ENCODE measurements around the gene MAEA. TPM values are rescaled to one million over a fixed set of nuclear protein-coding genes. Genes with fewer than 3 reads are reported as not detected.

The MAEA gene
- total and polyA plus RNA-seq, 10 of the 15 experiments (the other 5 are each of a cell fraction or from before 2014, with no cell fraction given): 3.6 to 67.1 (median 54.6) TPM

- Histone ChIP-seq H4K20me1 (ENCODE audit: control insufficient read depth, insufficient read depth) (peaks cover 1% of the 10 kb centered on the region; the same call in 1 of the 2 replicates), H3K4me3 (no peak overlapping the region), H2AFZ (ENCODE audit: control insufficient read depth, low read depth, low read length) (no peak overlapping the region), H3K79me2 (ENCODE audit: control insufficient read depth, insufficient read depth, low read length) (peaks cover 43% of the 10 kb centered on the region), H3K4me2 (ENCODE audit: control insufficient read depth, insufficient read depth) (no peak overlapping the region), H3K27ac (ENCODE audit: control insufficient read depth, insufficient read depth) (no peak overlapping the region), H3K36me3 (ENCODE audit: control insufficient read depth in 2 of 2, insufficient read depth in 2 of 2, low read length in 1 of 2) (peaks cover 17 to 39% of the 10 kb centered on the region in 2 experiments; a peak in 3 of 4 replicates), H3K9me3 (replicated peaks; ENCODE audit: control insufficient read depth, insufficient read depth, low read length) (no peaks in the 10 kb centered on the region), H3K27me3 (replicated peaks in 1 of 2; ENCODE audit: control insufficient read depth in 2 of 2, insufficient read depth in 2 of 2, low read length in 1 of 2) (no peaks in the 10 kb centered on the region), H3K4me1 (ENCODE audit: control insufficient read depth, insufficient read depth, low read length) (peaks cover 4% of the 10 kb centered on the region; the same call in 1 of the 2 replicates), H3K9ac (ENCODE audit: control insufficient read depth, insufficient read depth, low read length) (no peak overlapping the region)
- FAIRE-seq: no peak
- WGBS (ENCODE audit: insufficient coverage, insufficient replicate concordance, low lambda C conversion rate, missing lambda C conversion rate): 87% methylated on average over 36 of the region's 37 CpGs
- CTCF ChIA-PET: no interaction called here
- RAD21 ChIA-PET (ENCODE audit: unreplicated experiment): no interaction called here
- BruUV-seq (replicated peaks): no TSS peak
- no peak for DNase-seq (ENCODE audit: low read depth, low spot score)
- POLR2A ChIA-PET: no interaction called here
- SMC1A ChIA-PET (ENCODE audit: uncharacterized antibody, unreplicated experiment): no interaction called here
- in situ Hi-C loops (cut with MboI): no loop called here
- TF ChIP-seq ZNF274 (IDR thresholded peaks at IDR 0.05; ENCODE audit: insufficient read depth, insufficient read length) (no peak), CHD4 (IDR thresholded peaks at IDR 0.05) (no peak), POLR2AphosphoS5 (IDR thresholded peaks at IDR 0.05; ENCODE audit: low read length) (no peak), SIX5 (IDR thresholded peaks at IDR 0.05; ENCODE audit: low read depth, low read length, severe bottlenecking) (no peak), PAX8 (IDR thresholded peaks at IDR 0.05) (no peak), SMAD5 (IDR thresholded peaks at IDR 0.05; ENCODE audit: low read depth) (no peak), SREBF1 (IDR thresholded peaks at IDR 0.05; ENCODE audit: low read length) (no peak), ATF7 (IDR thresholded peaks at IDR 0.05; ENCODE audit: low read depth) (no peak), E4F1 (IDR thresholded peaks at IDR 0.05; ENCODE audit: borderline replicate concordance, partially characterized antibody) (no peak), JUNB (IDR thresholded peaks at IDR 0.05) (no peak), CTCF (IDR thresholded peaks at IDR 0.05 in 2 of 3, conservative IDR thresholded peaks at IDR 0.05 in 1 of 3; ENCODE audit: control insufficient read depth in 2 of 3, extremely low read depth in 1 of 3, insufficient read depth in 1 of 3, low read depth in 3 of 3, low read length in 3 of 3) (no peak)
- no peak for ATAC-seq
- intact Hi-C loops (cut with micrococcal nuclease; ENCODE audit: unreplicated experiment): no loop called here
These were observed 48.8 kb upstream of the MAEA start for GRCh38 chr4:1240721-1241465.

Measured in GM12878 (cell line).